H1 (cell line): Measurements from ENCODE around the gene MDH1. TPM values are rescaled to one million over a fixed set of nuclear protein-coding genes. Genes with fewer than 3 reads are reported as not detected.

ENCODE experiments used
- CREB1 ChIP-seq: IDR thresholded peaks from 2 replicates; pipeline ENCODE4 v1.6.1; 2012; ENCODE audit warnings: inconsistent platforms
- polyA plus RNA-seq, 7 experiments: library from polyadenylated mRNA; depleted of rRNA in 3 of 7; stranded (reverse) in 5 of 7; unstranded in 2 of 7; fragments of >200 nt in 5 of 7; fragments of 200-250 nt in 2 of 7; gene quantifications; 1 replicate in 5 of 7; 2 replicates in 1 of 7; 4 replicates in 1 of 7; pipeline versions ENCODE4 v1.2.1 to v1.2.3, GENCODE V29; 2011 to 2013; ENCODE audit warnings: missing spikeins in 2 of 7, mixed read lengths in 2 of 7
- total RNA-seq: library from RNA; stranded (reverse); fragmentation: NEBNext Ultra II Directional; extraction: Animal tissue kit (Norgen Biotek cat#: 25700); gene quantifications from 2 replicates; pipeline ENCODE4 v1.2.1, GENCODE V29; 2021

MDH1 gene
- total and polyA plus RNA-seq, 2 of the 8 experiments (the other 6 are each of a cell fraction or from before 2014, with no cell fraction given), result 353 to 376 TPM

DNA sequence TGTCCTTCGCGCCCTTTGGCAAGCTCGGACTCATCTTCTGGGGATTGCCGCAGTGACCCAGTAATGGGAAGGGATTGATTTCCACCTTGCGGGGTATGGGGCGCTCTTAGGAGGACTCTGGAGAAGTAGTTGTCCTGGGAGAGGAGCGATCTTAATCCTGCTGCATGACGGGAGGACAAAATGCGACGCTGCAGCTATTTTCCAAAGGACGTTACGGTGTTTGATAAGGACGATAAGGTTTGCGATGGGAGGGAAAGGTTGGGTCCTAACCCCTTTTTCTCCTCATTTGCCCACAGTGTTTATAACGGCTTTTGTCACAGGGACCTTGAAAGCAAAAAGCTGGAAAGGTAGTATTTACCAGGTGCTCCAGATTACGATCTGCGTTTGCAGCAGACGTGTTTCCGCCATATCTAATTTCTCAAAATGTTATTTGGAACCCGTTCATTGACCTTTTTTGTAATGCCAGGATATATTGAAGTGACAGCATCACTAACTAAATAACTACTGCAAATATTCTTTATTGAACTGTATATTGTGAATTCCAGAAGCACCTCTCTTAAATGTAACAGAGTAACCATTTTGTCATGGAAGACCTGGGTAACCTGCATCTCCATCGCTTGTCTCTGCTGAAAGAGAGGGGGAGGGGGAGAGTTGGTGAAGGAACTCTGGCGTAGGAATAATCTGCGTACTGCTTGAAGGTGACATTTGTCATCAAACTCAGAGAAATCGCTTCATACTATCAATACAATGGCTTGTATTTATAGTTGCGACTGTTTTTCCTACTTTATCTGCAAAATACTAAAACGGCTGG lies 590 bp downstream of the MDH1 start (continued):
- TF ChIP-seq CREB1, result no peak
